IMR-90 (cell line): ENCODE data around the gene SULT1B1. TPM values are rescaled to one million over a fixed set of nuclear protein-coding genes. Genes with fewer than 3 reads are reported as not detected.

Source experiments
- ATAC-seq: fragments of 200-7000 bp; cut with Tn5 transposase; 2 replicates; pipeline ENCODE4 v1.9.1; 2020; ENCODE audit warnings: low read depth, mild to moderate bottlenecking, moderate library complexity
- BruUV-seq: library from RNA; stranded (reverse); fragments of 400-500 nt; replicated peaks from 2 replicates; lab custom pipeline; 2021; lab: Mats Ljungman, UMichigan
- CTCF ChIA-PET: fragments of 300-600 bp; formaldehyde crosslinking; extraction: SDS; loops from one replicate; lab custom pipeline; 2021; ENCODE audit warnings: antibody characterized with exemption; lab: Yijun Ruan, JAX
- POLR2A ChIA-PET: fragments of 300-600 bp; sonication (Branson Sonifier 250); formaldehyde crosslinking; loops from one replicate; lab custom pipeline; 2022; ENCODE audit warnings: antibody characterized with exemption; ENCODE audit not compliant: unreplicated experiment; lab: Charles Lee
- DNase-seq: peaks from one replicate; pipeline ENCODE4 v3.0.0; 2013
- H2AFZ ChIP-seq: replicated peaks from 2 replicates; pipeline ENCODE3; 2013; ENCODE audit warnings: low read length, mild to moderate bottlenecking; ENCODE audit not compliant: poor library complexity
- H2AK5ac ChIP-seq: 2 replicates; pipeline ENCODE4 v1.6.1; 2013; ENCODE audit warnings: low read depth, low read length, inconsistent platforms
- H2AK9ac ChIP-seq: replicated peaks from 2 replicates; pipeline ENCODE3; 2013; ENCODE audit warnings: mild to moderate bottlenecking, low read depth, low read length, moderate library complexity; ENCODE audit not compliant: poor library complexity
- H2BK120ac ChIP-seq: 2 replicates; pipeline ENCODE4 v1.6.1; 2013; ENCODE audit warnings: low read depth, low read length, inconsistent platforms
- H2BK15ac ChIP-seq: 3 replicates; pipeline ENCODE4 v1.6.1; 2013; ENCODE audit warnings: low read depth, low read length, inconsistent platforms
- H2BK20ac ChIP-seq: 2 replicates; pipeline ENCODE4 v1.6.1; 2013; ENCODE audit warnings: low read depth, mild to moderate bottlenecking, inconsistent platforms, low read length, moderate library complexity
- H2BK5ac ChIP-seq: 2 replicates; pipeline ENCODE4 v1.6.1; 2013; ENCODE audit warnings: mild to moderate bottlenecking, low read depth, low read length, inconsistent platforms; ENCODE audit not compliant: poor library complexity, severe bottlenecking
- H3K14ac ChIP-seq: replicated peaks from 2 replicates; pipeline ENCODE4 v1.6.1; 2013; ENCODE audit warnings: low read depth, low read length, inconsistent platforms
- H3K18ac ChIP-seq: 2 replicates; pipeline ENCODE4 v1.6.1; 2013; ENCODE audit warnings: low read depth, low read length, control low read depth
- H3K23ac ChIP-seq: 2 replicates; pipeline ENCODE4 v1.6.1; 2013; ENCODE audit warnings: low read depth, low read length, inconsistent platforms
- H3K27ac ChIP-seq: 2 replicates; pipeline ENCODE4 v1.5.1; 2013; ENCODE audit warnings: mild to moderate bottlenecking, control low read depth, low read length; ENCODE audit not compliant: insufficient read depth
- H3K27me3 ChIP-seq: 2 replicates; pipeline ENCODE4 v1.6.1; 2013; ENCODE audit warnings: low read length; ENCODE audit not compliant: control insufficient read depth, insufficient read depth
- H3K36me3 ChIP-seq: 2 replicates; pipeline ENCODE4 v1.6.1; 2013; ENCODE audit warnings: low read length, mixed read lengths; ENCODE audit not compliant: control insufficient read depth, insufficient read depth
- H3K4ac ChIP-seq: 2 replicates; pipeline ENCODE4 v1.6.1; 2013; ENCODE audit warnings: low read depth, low read length, inconsistent platforms
- H3K4me1 ChIP-seq: 2 replicates; pipeline ENCODE4 v1.6.1; 2013; ENCODE audit warnings: low read length, mixed read lengths; ENCODE audit not compliant: control insufficient read depth, insufficient read depth
- H3K4me2 ChIP-seq: 2 replicates; pipeline ENCODE4 v1.6.1; 2013; ENCODE audit warnings: low read depth, mild to moderate bottlenecking, control low read depth, low read length, moderate library complexity
- H3K4me3 ChIP-seq: 2 replicates; pipeline ENCODE4 v1.5.1; 2013; ENCODE audit warnings: low read depth, mild to moderate bottlenecking, control low read depth, low read length, moderate library complexity; ENCODE audit not compliant: insufficient read depth
- H3K56ac ChIP-seq: 2 replicates; pipeline ENCODE4 v1.6.1; 2013; ENCODE audit warnings: low read length, inconsistent platforms; ENCODE audit not compliant: insufficient read depth; ENCODE audit errors: extremely low read depth
- H3K79me1 ChIP-seq, 2 experiments: 2 replicates each; pipeline ENCODE4 v1.6.1; 2013; ENCODE audit warnings: low read length in 2 of 2, inconsistent platforms in 1 of 2, low read depth in 1 of 2
- H3K9ac ChIP-seq: 2 replicates; pipeline ENCODE4 v1.6.1; 2013; ENCODE audit warnings: low read depth, low read length, control low read depth
- H3K9me1 ChIP-seq: 2 replicates; pipeline ENCODE4 v1.6.1; 2013; ENCODE audit warnings: low read length, inconsistent platforms; ENCODE audit not compliant: insufficient read depth
- H3K9me3 ChIP-seq: 2 replicates; pipeline ENCODE4 v1.6.1; 2013; ENCODE audit warnings: low read length; ENCODE audit not compliant: control insufficient read depth, insufficient read depth
- H4K20me1 ChIP-seq: 2 replicates; pipeline ENCODE4 v1.6.1; 2013; ENCODE audit warnings: low read length, inconsistent platforms; ENCODE audit not compliant: insufficient read depth
- H4K5ac ChIP-seq: 2 replicates; pipeline ENCODE4 v1.6.1; 2013; ENCODE audit warnings: mild to moderate bottlenecking, low read depth, low read length, control low read depth
- H4K8ac ChIP-seq, 2 experiments: 2 replicates each; pipeline ENCODE4 v1.6.1; 2013; ENCODE audit warnings: low read depth in 2 of 2, low read length in 2 of 2, control low read depth in 1 of 2, inconsistent platforms in 1 of 2
- H4K91ac ChIP-seq: 2 replicates; pipeline ENCODE4 v1.6.1; 2013; ENCODE audit warnings: low read depth, low read length, inconsistent platforms; ENCODE audit not compliant: insufficient read depth
- RFX5 ChIP-seq: IDR thresholded peaks from 2 replicates; pipeline ENCODE4 v1.8.0; 2012; ENCODE audit warnings: low read depth, mild to moderate bottlenecking, low read length, moderate library complexity
- WGBS, 2 experiments: methylation state at CpG; one replicate each; pipeline versions ENCODE4 v1.1.5 to v1.1.7; 2013; ENCODE audit warnings: missing lambda C conversion rate in 2 of 2; ENCODE audit not compliant: insufficient read length in 1 of 2; ENCODE audit errors: extremely low coverage in 2 of 2; 5-methylcytosine and 5-hydroxymethylcytosine counted together
- dilution Hi-C: fragments of 300-500 bp; cut with HindIII; formaldehyde crosslinking; loops from one replicate; pipeline ENCODE4 v1.14.3; 2018; ENCODE audit warnings: low sequenced_read_pairs; ENCODE audit not compliant: unreplicated experiment
- in situ Hi-C: fragments of 300-500 bp; cut with MboI; formaldehyde crosslinking; loops from 3 replicates; pipeline ENCODE4 v1.14.3; 2019; ENCODE audit warnings: low sequenced_read_pairs, inconsistent platforms, mixed read lengths
- intact Hi-C: fragments of 100-400 bp; cut with micrococcal nuclease; formaldehyde crosslinking; loops from 2 replicates; pipeline ENCODE4 v1.10.0; 2022
- polyA plus RNA-seq, 3 experiments: library from polyadenylated mRNA; depleted of rRNA; stranded (reverse); fragments of >200 nt; gene quantifications; 2 replicates each; pipeline ENCODE4 v1.2.3, GENCODE V29; 2012; ENCODE audit warnings: low replicate concordance in 1 of 3
- total RNA-seq: library from RNA; depleted of rRNA; stranded (reverse); fragments of >200 nt; gene quantifications from 2 replicates; pipeline ENCODE4 v1.2.3, GENCODE V29; 2012

SULT1B1 gene
- total and polyA plus RNA-seq, 2 of the 4 experiments (the other 2 are of a cell fraction) = 0.05 to 0.18 TPM

DNA sequence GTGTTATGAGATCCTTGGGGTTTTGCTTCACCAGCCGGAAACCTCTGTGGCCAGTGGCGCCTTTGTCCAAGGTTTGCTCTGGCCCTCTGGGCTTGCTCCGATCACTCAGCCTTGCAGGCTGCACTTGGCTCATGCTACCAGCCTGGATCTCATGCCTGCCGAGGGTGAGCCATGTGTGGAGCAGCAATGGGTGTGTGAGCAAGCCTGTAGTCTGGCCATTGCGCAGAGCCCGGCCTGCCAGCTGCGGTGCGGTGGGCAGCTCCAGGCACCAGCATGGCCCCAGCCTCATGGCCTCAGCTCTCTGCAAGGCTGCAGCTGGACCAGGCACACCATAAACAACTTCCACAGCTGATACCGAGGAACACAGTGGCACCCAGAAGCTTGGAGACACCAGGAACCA, 17.8 kb downstream of the SULT1B1 start:
- Histone ChIP-seq H3K14ac (no peak overlapping the region), H2BK120ac (no peak overlapping the region), H3K36me3 (no peaks in the 10 kb centered on the region), H3K56ac (no peak overlapping the region), H3K9me1 (no peaks in the 10 kb centered on the region), H3K79me1 (no peaks in the 10 kb centered on the region), H3K4me1 (no peaks in the 10 kb centered on the region), H3K4me3 (no peak overlapping the region), H3K4ac (no peak overlapping the region), H3K23ac (no peak overlapping the region), H2BK5ac (no peak overlapping the region), H3K4me2 (no peak overlapping the region), H3K18ac (no peak overlapping the region), H4K20me1 (no peaks in the 10 kb centered on the region; the same call in 1 of the 2 replicates), H4K91ac (no peak overlapping the region), H4K8ac (no peak overlapping the region), H2AFZ (no peak overlapping the region), H3K9ac (no peak overlapping the region), H3K27ac (no peak overlapping the region), H2BK15ac (no peak overlapping the region), H2AK9ac (no peak overlapping the region), H3K9me3 (no peaks in the 10 kb centered on the region; the same call in 1 of the 2 replicates), H3K27me3 (no peaks in the 10 kb centered on the region), H2BK20ac (no peak overlapping the region), H4K5ac (no peak overlapping the region), H2AK5ac (no peak overlapping the region)
- intact Hi-C loops (no loop called here), dilution Hi-C loops (no loop called here), in situ Hi-C loops (no loop called here)
- no TSS peak for BruUV-seq
- no CpG with 5 or more reads among the region's 9 CpGs for WGBS, 2 experiments
- no peak for ATAC-seq
- CTCF ChIA-PET = no interaction called here
- no peak for DNase-seq
- no peak for TF ChIP-seq RFX5
- POLR2A ChIA-PET = no interaction called here
